Measurements from ENCODE around the gene MYO7A.

DNA sequence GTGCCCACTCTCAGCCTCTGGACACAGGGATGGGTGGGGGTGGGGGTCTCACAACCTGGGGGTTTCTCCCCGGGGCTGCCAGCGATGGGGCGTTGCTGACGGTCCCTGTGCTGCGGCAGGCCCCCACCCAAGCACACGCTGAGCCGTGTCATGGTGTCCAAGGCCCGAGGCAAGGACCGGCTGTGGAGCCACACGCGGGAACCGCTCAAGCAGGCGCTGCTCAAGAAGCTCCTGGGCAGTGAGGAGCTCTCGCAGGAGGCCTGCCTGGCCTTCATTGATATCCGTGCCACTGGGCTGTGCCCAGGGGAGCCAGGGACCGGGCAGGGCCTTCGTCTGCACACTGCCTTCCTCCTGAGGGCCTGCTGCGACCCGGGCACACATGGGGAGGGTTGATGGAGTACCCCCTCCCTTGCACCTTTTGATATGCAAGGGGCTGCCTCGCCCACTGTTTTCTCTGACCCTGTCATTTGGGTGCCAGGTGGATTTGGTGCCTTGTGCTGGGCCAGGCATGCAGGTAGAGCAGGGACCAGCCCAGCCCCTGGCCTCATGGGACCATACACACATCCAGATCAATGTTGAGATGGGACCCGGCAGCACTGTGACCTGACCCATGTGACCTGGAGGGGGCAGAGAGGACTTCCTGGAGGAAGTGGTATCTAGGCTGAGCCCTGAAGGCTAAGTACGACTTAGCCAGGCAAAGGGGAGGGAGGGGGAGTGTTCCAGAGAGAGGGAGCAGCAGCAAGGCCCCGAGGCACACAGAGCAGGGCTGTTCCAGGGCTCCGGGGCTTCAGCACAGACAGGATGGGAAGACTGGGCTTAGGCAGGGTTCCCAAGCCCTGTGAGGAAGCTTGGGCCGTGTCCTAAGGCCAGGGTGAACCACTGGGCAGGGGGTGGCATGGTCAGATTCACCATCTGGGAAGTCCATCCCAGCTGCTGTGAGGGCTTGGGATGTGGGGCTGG lies 75.2 kb downstream of the MYO7A start:
- TF ChIP-seq, protein P1, sequence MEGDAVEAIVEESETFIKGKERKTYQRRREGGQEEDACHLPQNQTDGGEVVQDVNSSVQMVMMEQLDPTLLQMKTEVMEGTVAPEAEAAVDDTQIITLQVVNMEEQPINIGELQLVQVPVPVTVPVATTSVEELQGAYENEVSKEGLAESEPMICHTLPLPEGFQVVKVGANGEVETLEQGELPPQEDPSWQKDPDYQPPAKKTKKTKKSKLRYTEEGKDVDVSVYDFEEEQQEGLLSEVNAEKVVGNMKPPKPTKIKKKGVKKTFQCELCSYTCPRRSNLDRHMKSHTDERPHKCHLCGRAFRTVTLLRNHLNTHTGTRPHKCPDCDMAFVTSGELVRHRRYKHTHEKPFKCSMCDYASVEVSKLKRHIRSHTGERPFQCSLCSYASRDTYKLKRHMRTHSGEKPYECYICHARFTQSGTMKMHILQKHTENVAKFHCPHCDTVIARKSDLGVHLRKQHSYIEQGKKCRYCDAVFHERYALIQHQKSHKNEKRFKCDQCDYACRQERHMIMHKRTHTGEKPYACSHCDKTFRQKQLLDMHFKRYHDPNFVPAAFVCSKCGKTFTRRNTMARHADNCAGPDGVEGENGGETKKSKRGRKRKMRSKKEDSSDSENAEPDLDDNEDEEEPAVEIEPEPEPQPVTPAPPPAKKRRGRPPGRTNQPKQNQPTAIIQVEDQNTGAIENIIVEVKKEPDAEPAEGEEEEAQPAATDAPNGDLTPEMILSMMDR (IDR thresholded peaks at IDR 0.05): no peak
- no peak for TF ChIP-seq POLR2A (IDR thresholded peaks at IDR 0.05)
